H9 (cell line): ENCODE results near the gene PDE3A. TPM values are rescaled to one million over a fixed set of nuclear protein-coding genes. Genes with fewer than 3 reads are reported as not detected.

Source experiments
- DNase-seq: peaks from one replicate; pipeline ENCODE4 v3.0.0-alpha.2; 2017
- H2AFZ ChIP-seq: one replicate; pipeline ENCODE4 v1.6.1; 2013; ENCODE audit warnings: mild to moderate bottlenecking, low read length, control low read depth, moderate library complexity
- H2AK5ac ChIP-seq: 2 replicates; pipeline ENCODE4 v1.6.1; 2013; ENCODE audit warnings: low read length, control low read depth, mixed read lengths; ENCODE audit not compliant: insufficient read length
- H2BK120ac ChIP-seq: one replicate; pipeline ENCODE4 v1.6.1; 2013; ENCODE audit warnings: low read depth, mild to moderate bottlenecking, low read length, control low read depth, inconsistent platforms; ENCODE audit not compliant: poor library complexity, severe bottlenecking
- H2BK12ac ChIP-seq: 2 replicates; pipeline ENCODE4 v1.6.1; 2013; ENCODE audit warnings: low read length, control low read depth, mixed read lengths, low read depth; ENCODE audit not compliant: insufficient read length
- H2BK15ac ChIP-seq: 2 replicates; pipeline ENCODE4 v1.6.1; 2013; ENCODE audit warnings: low read depth, low read length, control low read depth
- H2BK20ac ChIP-seq: one replicate; pipeline ENCODE4 v1.6.1; 2013; ENCODE audit warnings: low read depth, mild to moderate bottlenecking, low read length, control low read depth, inconsistent platforms; ENCODE audit not compliant: poor library complexity, severe bottlenecking
- H2BK5ac ChIP-seq: 2 replicates; pipeline ENCODE4 v1.6.1; 2013; ENCODE audit warnings: low read length, control low read depth, mixed read lengths; ENCODE audit not compliant: insufficient read length
- H3K14ac ChIP-seq: 2 replicates; pipeline ENCODE4 v1.6.1; 2013; ENCODE audit warnings: low read length, control low read depth; ENCODE audit not compliant: insufficient read depth
- H3K18ac ChIP-seq: 2 replicates; pipeline ENCODE4 v1.6.1; 2013; ENCODE audit warnings: low read depth, mild to moderate bottlenecking, mixed read lengths, low read length, control low read depth; ENCODE audit not compliant: insufficient read length
- H3K23ac ChIP-seq: 2 replicates; pipeline ENCODE4 v1.6.1; 2013; ENCODE audit warnings: low read length, control low read depth, mixed read lengths, low read depth; ENCODE audit not compliant: insufficient read length
- H3K23me2 ChIP-seq: 2 replicates; pipeline ENCODE4 v1.6.1; 2013; ENCODE audit warnings: low read depth, mild to moderate bottlenecking, mixed read lengths, low read length, control low read depth; ENCODE audit not compliant: insufficient read length, poor library complexity, severe bottlenecking
- H3K27ac ChIP-seq: 2 replicates; pipeline ENCODE4 v1.5.1; 2013; ENCODE audit warnings: low read length, control low read depth, mixed read lengths, low read depth; ENCODE audit not compliant: insufficient read length
- H3K27me3 ChIP-seq: 2 replicates; pipeline ENCODE4 v1.6.1; 2013; ENCODE audit warnings: low read length, control low read depth, inconsistent platforms; ENCODE audit not compliant: insufficient read depth
- H3K4ac ChIP-seq: 2 replicates; pipeline ENCODE4 v1.6.1; 2013; ENCODE audit warnings: low read depth, mild to moderate bottlenecking, control low read depth, inconsistent platforms, low read length, moderate library complexity
- H3K4me1 ChIP-seq: 2 replicates; pipeline ENCODE4 v1.6.1; 2013; ENCODE audit warnings: low read length, control low read depth, inconsistent platforms; ENCODE audit not compliant: insufficient read depth
- H3K4me2 ChIP-seq: 2 replicates; pipeline ENCODE4 v1.6.1; 2013; ENCODE audit warnings: low read length, control low read depth, mixed read lengths; ENCODE audit not compliant: insufficient read length, insufficient read depth
- H3K56ac ChIP-seq: 2 replicates; pipeline ENCODE4 v1.6.1; 2013; ENCODE audit warnings: low read depth, mild to moderate bottlenecking, mixed read lengths, low read length, control low read depth; ENCODE audit not compliant: insufficient read length
- H3K79me1 ChIP-seq: 2 replicates; pipeline ENCODE4 v1.6.1; 2013; ENCODE audit warnings: low read depth, mild to moderate bottlenecking, moderate library complexity, low read length, control low read depth, inconsistent platforms; ENCODE audit not compliant: insufficient read depth, poor library complexity, severe bottlenecking
- H3K79me2 ChIP-seq: 2 replicates; pipeline ENCODE4 v1.6.1; 2013; ENCODE audit warnings: low read length, control low read depth, inconsistent platforms; ENCODE audit not compliant: insufficient read depth
- H3K9ac ChIP-seq: 2 replicates; pipeline ENCODE4 v1.6.1; 2013; ENCODE audit warnings: low read length, control low read depth, mixed read lengths; ENCODE audit not compliant: insufficient read length; ENCODE audit errors: extremely low read depth
- H3K9me3 ChIP-seq: one replicate; pipeline ENCODE4 v1.6.1; 2013; ENCODE audit warnings: low read depth, low read length, inconsistent platforms; ENCODE audit not compliant: control insufficient read depth
- H3T11ph ChIP-seq: one replicate; pipeline ENCODE4 v1.6.1; 2013; ENCODE audit warnings: mild to moderate bottlenecking, low read length, control low read depth, inconsistent platforms
- H4K20me1 ChIP-seq: one replicate; pipeline ENCODE4 v1.6.1; 2013; ENCODE audit not compliant: control insufficient read depth, insufficient read length, insufficient read depth
- H4K5ac ChIP-seq: 2 replicates; pipeline ENCODE4 v1.6.1; 2013; ENCODE audit warnings: low read depth, mild to moderate bottlenecking, mixed read lengths, low read length, control low read depth; ENCODE audit not compliant: insufficient read length
- H4K8ac ChIP-seq: replicated peaks from 2 replicates; pipeline ENCODE4 v1.6.1; 2013; ENCODE audit warnings: low read length, control low read depth, mixed read lengths, low read depth; ENCODE audit not compliant: insufficient read length
- H4K91ac ChIP-seq: 2 replicates; pipeline ENCODE4 v1.6.1; 2013; ENCODE audit warnings: low read depth, mild to moderate bottlenecking, moderate library complexity, mixed read lengths, low read length, control low read depth; ENCODE audit not compliant: insufficient read length
- H3K27ac Mint-ChIP-seq, 3 experiments: 2 replicates in 2 of 3; 3 replicates in 1 of 3; pipeline ENCODE4 v1.8.0; 2020 to 2021; ENCODE audit warnings: mixed read lengths in 3 of 3, mild to moderate bottlenecking in 1 of 3, moderate library complexity in 1 of 3
- H3K27me3 Mint-ChIP-seq: 2 replicates; pipeline ENCODE4 v1.8.0; 2021; ENCODE audit warnings: low read depth, mild to moderate bottlenecking, moderate library complexity, mixed read lengths
- H3K36me3 Mint-ChIP-seq, 3 experiments: 2 replicates in 2 of 3; 3 replicates in 1 of 3; pipeline ENCODE4 v1.8.0; 2020 to 2021; ENCODE audit warnings: low read depth in 3 of 3, mixed read lengths in 3 of 3; ENCODE audit not compliant: insufficient read depth in 1 of 3
- H3K4me1 Mint-ChIP-seq, 2 experiments: 2 replicates each; pipeline ENCODE4 v1.8.0; 2020; ENCODE audit warnings: mixed read lengths in 2 of 2
- H3K4me3 Mint-ChIP-seq, 2 experiments: 2 replicates in 1 of 2; 3 replicates in 1 of 2; pipeline ENCODE4 v1.8.0; 2020 to 2021; ENCODE audit warnings: mild to moderate bottlenecking in 2 of 2, mixed read lengths in 2 of 2, moderate library complexity in 1 of 2
- H3K9me3 Mint-ChIP-seq, 2 experiments: 2 replicates in 1 of 2; 3 replicates in 1 of 2; pipeline ENCODE4 v1.8.0; 2020; ENCODE audit warnings: mild to moderate bottlenecking in 2 of 2, mixed read lengths in 2 of 2, moderate library complexity in 1 of 2
- CTCF ChIP-seq: fragments of 200-600 bp; sonication (generic); conservative IDR thresholded peaks from 3 replicates; pipeline ENCODE4 v1.8.0; 2021; ENCODE audit warnings: antibody characterized with exemption, mild to moderate bottlenecking
- total RNA-seq: library from RNA; stranded (reverse); gene quantifications from 2 replicates; pipeline ENCODE4 v1.2.1, GENCODE V29; 2021

Gene PDE3A
- total RNA-seq, 1 experiment from 2014 or later = 3.0 TPM

GRCh38 chr12:20350026-20350425 is 18.3 kb upstream of the PDE3A start:
- no peak for TF ChIP-seq CTCF
- Histone ChIP-seq H2BK20ac (no peak overlapping the region), H3K79me1 (no peaks in the 10 kb centered on the region), H3K27ac (no peak overlapping the region), H3K23ac (no peak overlapping the region), H3K56ac (no peak overlapping the region), H3K4me1 (peaks cover 3% of the 10 kb centered on the region; the same call in 1 of the 2 replicates), H2AK5ac (no peak overlapping the region), H3K79me2 (no peaks in the 10 kb centered on the region), H2BK12ac (no peak overlapping the region), H4K91ac (no peak overlapping the region), H4K8ac (no peak overlapping the region), H3K4me2 (no peak overlapping the region), H3K4ac (no peak overlapping the region), H3K23me2 (no peaks in the 10 kb centered on the region), H4K5ac (no peak overlapping the region), H3K9me3 (no peaks in the 10 kb centered on the region), H2AFZ (no peak overlapping the region), H3K9ac (no peak overlapping the region), H3K18ac (no peak overlapping the region), H4K20me1 (no peaks in the 10 kb centered on the region), H3K14ac (no peak overlapping the region), H2BK15ac (no peak overlapping the region), H3K27me3 (no peaks in the 10 kb centered on the region), H2BK5ac (no peak overlapping the region), H2BK120ac (no peak overlapping the region), H3T11ph (no peak overlapping the region)
- H3K27me3 Mint-ChIP-seq = no peaks in the 10 kb centered on the region
- DNase-seq = no peak
- H3K9me3 Mint-ChIP-seq = peaks cover 4% of the 10 kb centered on the region in 2 experiments; a peak in 3 of 5 replicates
- peaks cover 2 to 4% (median 2%) of the 10 kb centered on the region in 3 experiments; a peak in 4 of 7 replicates for H3K36me3 Mint-ChIP-seq
- no peak overlapping the region for H3K4me3 Mint-ChIP-seq
- peaks cover 12% of the 10 kb centered on the region in 2 experiments for H3K4me1 Mint-ChIP-seq
- no peak overlapping the region for H3K27ac Mint-ChIP-seq
